HG02798 (cell line): ENCODE data around the gene IL16.

Experiments used
- ATAC-seq: cut with Tn5 transposase; IDR thresholded peaks from one replicate; pipeline ENCODE4 v1.9.1; 2021; ENCODE audit warnings: mild to moderate bottlenecking; ENCODE audit not compliant: unreplicated experiment, poor library complexity

Gene IL16

GRCh38 chr15:81351651-81352050 is 155.0 kb downstream of the IL16 start:
- ATAC-seq: no peak

GRCh38 chr15:81356252-81356651 is 159.6 kb downstream of the IL16 start:
- no peak for ATAC-seq

DNA sequence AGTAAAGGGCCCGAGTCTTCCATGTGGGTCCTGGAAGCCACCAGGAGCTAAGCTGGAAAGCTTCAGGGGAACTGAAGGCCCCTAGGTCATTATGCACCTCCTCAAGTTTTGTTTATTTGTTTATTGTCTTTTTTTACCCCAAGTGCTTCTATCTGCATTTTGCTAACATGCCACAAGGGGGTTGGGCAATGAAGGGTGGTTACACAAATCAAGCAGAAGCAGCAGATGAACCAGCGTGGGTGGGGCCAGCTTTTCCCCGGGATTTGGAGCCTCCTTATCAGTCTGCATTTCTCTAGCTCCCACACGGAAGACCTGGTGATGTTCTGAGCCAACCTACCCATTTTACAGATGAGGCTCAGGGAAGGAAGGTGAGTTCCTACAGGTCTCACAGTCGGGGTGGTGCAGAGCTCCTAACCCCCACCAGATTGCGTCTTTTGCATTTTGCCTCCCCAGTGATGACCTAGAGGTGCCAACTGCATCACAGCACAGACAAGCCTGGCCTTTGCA is 160.6 kb downstream of the IL16 start:
- no peak for ATAC-seq

DNA sequence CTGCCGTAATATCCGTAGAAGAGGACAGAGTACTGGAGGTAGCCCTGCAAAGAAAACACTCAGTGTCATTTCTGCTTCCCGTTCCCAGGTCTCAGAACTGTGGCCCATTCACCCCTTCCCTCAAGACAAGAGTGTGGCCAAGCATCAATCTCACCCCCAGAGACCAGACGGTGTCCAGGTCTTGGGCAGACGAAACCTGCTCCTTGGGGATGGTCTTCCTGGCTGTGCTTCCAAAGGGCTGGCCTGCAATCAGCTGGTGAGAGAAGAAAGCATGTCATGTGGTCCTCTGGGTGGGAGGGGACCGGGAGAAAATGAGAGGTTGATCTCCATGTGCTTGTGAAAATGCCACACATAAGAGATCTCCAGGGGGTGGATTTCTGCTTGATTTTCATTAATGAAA is 161.6 kb downstream of the IL16 start:
- no peak for ATAC-seq

DNA sequence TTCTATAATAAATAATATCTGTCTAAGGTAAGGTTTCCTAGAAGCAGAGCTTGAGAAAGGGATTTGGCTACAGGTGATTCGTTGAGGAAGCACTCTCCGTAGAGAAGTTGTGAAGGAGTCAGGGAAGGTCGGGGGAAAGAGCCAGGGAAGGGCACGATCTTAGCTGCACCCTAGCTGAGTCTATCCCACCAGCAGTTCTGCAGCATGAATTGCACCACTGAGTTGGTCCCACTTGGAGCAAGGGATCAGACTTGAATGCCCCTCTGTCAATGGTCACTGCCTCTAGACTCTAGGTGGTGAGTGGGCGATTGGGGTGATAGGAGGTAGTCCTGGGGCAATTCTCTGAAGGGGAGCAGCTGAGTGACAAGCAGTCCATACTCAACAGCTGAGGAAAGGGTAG is 163.8 kb downstream of the IL16 start:
- no peak for ATAC-seq

DNA sequence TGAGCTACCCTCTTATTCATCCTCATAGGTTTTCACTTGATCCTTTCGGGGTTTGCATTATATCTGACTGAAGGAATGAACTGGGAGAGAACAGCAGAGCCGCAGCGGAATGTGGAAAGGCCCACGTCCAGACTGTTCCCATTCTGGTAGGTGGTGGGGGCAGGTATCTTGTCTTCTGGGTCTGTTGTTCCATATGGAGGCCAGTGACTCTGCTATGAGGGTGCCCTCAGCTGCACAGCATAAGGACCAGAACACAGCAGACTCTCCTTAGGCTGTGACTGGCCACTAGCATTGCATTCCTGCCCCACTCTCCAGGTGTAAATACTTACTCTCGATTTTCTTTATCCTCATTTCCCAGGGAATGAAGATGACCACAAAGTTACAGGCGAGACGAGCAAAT is 165.2 kb downstream of the IL16 start:
- no peak for ATAC-seq

DNA sequence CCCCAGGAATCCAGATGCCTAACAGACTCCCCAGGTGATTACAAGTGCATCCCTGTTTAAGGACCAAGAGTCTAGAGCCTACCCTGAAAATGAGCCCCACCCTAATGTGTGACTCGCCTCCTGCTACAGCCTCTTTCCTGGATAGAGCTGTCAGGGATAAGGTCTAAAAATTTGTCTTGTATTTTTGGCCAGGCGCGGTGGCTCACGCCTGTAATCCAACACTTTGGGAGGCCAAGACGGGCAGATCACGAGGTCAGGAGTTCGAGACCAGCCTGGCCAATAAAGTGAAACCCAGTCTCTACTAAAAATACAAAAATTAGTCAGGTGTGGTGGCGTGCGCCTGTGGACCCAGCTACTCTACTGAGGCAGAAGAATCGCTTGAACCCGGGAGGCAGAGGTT is 166.1 kb downstream of the IL16 start:
- ATAC-seq: no peak

DNA sequence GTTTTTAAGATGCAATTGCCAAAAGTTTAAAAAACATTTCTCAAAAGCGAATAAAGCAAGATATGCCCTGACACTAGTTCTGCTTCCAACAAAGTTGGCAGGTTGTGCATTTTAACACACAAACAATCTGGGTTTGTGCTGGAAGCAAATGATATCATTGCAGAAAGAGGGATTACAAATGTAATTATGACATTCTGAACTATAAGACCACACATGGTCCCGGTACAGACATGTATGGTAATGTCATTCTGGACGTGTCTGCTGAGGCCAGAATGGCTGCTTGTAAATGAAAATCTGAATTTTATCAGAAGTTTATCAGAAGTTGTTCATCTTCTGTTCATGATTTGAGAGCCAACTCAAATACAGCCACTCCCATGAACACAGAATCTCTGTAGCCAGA is 166.6 kb downstream of the IL16 start:
- no peak for ATAC-seq
